ENCODE results near the gene PHACTR3. TPM values are rescaled to one million over a fixed set of nuclear protein-coding genes. Genes with fewer than 3 reads are reported as not detected.

Gene PHACTR3
- total RNA-seq, 1 experiment from 2014 or later, result 10.0 TPM

DNA sequence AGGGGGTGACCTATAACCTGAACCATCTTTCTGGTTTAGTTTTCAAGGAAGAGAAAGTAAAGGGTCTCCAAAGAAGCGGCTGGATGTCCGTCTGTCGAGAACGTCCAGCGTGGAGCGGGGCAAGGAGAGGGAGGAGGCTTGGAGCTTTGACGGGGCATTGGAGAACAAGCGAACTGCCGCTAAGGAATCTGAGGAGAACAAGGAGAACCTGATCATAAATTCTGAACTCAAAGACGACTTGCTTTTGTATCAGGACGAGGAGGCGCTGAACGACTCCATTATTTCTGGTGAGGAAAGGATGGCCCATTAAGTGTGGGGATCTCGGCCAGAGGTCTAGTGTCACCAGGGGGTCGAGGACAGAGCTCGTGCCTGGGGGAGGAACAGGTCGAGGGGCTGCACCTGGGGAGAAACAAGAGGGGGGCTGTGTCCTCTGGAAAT is 169.9 kb downstream of the PHACTR3 start:
- H3K4me3 Mint-ChIP-seq (ENCODE audit: low read depth, unreplicated experiment), result no peak overlapping the region
- no peaks in the 10 kb centered on the region for H3K9me3 Mint-ChIP-seq (ENCODE audit: low read depth, unreplicated experiment)
- H3K27me3 Mint-ChIP-seq (ENCODE audit: unreplicated experiment), result no peaks in the 10 kb centered on the region
- H3K36me3 Mint-ChIP-seq (ENCODE audit: insufficient read depth, unreplicated experiment), result peaks cover 6% of the 10 kb centered on the region
- CTCF ChIA-PET, result interaction anchor here (1.6 kb wide), 1 partner anchor 9 kb away, joined by 4 read pairs; no protein-coding TSS in a partner anchor
- no peak for TF ChIP-seq CTCF (IDR thresholded peaks at IDR 0.05; ENCODE audit: unreplicated experiment)
- no peak for DNase-seq
- intact Hi-C loops (cut with micrococcal nuclease; ENCODE audit: unreplicated experiment), result loop anchor here (5.0 kb wide), 1 partner anchor 148 kb away; no protein-coding TSS in a partner anchor
- H3K27ac Mint-ChIP-seq (ENCODE audit: unreplicated experiment), result no peak overlapping the region
- no TSS peak for BruUV-seq (replicated peaks)
- H3K4me1 Mint-ChIP-seq (ENCODE audit: low read depth, unreplicated experiment), result peaks cover 47% of the 10 kb centered on the region

DNA sequence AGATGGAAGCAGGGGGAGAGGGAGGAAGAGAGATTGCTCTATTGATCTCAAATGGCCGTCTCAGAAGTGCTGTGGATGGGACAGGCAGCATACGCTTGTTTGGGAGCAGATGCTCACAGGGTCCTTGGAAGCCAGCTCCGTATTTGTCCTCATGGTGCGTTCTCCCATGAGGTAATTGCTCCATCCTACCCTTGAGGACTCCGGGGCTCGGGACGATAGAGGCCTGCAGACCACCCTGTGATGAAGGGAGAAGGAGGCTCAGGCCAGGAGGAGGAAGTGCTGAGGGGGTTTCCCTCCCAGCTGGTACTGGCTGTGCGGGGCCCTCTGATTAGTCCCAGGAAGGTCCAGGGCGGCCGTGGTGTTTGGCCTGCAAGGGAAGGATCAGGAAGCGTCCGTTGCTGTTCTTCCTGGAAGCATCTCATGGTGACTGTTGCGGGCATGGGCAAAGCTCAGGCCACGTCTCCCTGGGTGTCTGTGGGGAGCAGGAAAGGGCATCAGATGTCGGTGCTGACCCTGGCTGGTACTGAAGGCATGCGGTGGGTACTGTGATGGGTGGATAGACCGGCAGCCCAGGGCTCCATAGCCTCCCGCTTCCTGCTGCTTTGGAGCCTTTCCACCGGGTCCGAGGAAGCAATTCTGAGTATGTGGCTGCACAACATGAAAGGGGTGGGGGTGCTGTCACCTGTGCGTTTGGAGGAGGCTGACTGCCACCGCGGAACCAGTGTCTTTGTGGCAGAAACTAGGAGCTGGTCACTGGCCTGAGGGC is 170.8 kb downstream of the PHACTR3 start:
- Mint-ChIP-seq H3K36me3 (ENCODE audit: insufficient read depth, unreplicated experiment) (peaks cover 6% of the 10 kb centered on the region), H3K4me3 (ENCODE audit: low read depth, unreplicated experiment) (no peak overlapping the region), H3K4me1 (ENCODE audit: low read depth, unreplicated experiment) (peaks cover 43% of the 10 kb centered on the region), H3K27me3 (ENCODE audit: unreplicated experiment) (no peaks in the 10 kb centered on the region), H3K27ac (ENCODE audit: unreplicated experiment) (no peak overlapping the region), H3K9me3 (ENCODE audit: low read depth, unreplicated experiment) (no peaks in the 10 kb centered on the region)
- CTCF ChIA-PET, result interaction anchor here (1.2 kb wide), 1 partner anchor 75 kb away, joined by 3 read pairs; no protein-coding TSS in a partner anchor
- TF ChIP-seq CTCF (IDR thresholded peaks at IDR 0.05; ENCODE audit: unreplicated experiment), result no peak
- intact Hi-C loops (cut with micrococcal nuclease; ENCODE audit: unreplicated experiment), result loop anchor here (5.0 kb wide), 1 partner anchor 147 kb away; no protein-coding TSS in a partner anchor
- no TSS peak for BruUV-seq (replicated peaks)
- DNase-seq, result no peak

- BruUV-seq (replicated peaks), result no TSS peak
- TF ChIP-seq CTCF (IDR thresholded peaks at IDR 0.05; ENCODE audit: unreplicated experiment), result no peak
- Mint-ChIP-seq H3K27me3 (ENCODE audit: unreplicated experiment) (no peaks in the 10 kb centered on the region), H3K9me3 (ENCODE audit: low read depth, unreplicated experiment) (no peaks in the 10 kb centered on the region), H3K4me3 (ENCODE audit: low read depth, unreplicated experiment) (no peak overlapping the region), H3K4me1 (ENCODE audit: low read depth, unreplicated experiment) (peaks cover 37% of the 10 kb centered on the region), H3K27ac (ENCODE audit: unreplicated experiment) (no peak overlapping the region), H3K36me3 (ENCODE audit: insufficient read depth, unreplicated experiment) (peaks cover 6% of the 10 kb centered on the region)
- CTCF ChIA-PET, result interaction anchor here (1.2 kb wide), 1 partner anchor 75 kb away, joined by 3 read pairs; no protein-coding TSS in a partner anchor
- no peak for DNase-seq
- intact Hi-C loops (cut with micrococcal nuclease; ENCODE audit: unreplicated experiment), result no loop called here
Observed at GRCh38 chr20:59775687-59776055, 171.3 kb downstream of the PHACTR3 start.

DNA sequence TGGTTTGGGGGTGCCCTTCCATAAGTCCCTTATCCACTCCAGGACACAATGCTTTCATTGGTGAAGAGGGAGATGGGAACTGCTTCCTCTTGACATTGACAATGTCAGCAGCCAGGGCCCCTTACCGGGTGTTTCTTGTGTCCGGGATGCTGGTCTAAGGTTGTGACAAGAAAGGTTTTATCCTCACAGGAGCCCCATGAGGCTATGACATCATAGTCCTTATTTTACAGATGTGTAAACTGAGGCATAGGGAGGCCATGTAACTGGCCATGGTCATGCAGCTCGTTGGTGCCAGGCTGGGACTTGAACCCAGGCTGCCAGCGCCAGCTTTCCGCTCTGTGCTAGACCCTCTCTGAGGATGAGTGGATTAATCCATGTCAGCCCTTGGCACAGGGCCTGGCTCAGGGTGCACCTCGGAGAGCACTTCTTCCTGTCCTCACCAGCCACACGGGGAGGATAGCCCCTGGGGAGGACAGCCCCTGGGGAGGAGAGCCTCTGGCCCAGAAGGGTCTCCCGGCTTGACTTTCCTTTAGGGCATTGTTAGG is 171.8 kb downstream of the PHACTR3 start:
- no peaks in the 10 kb centered on the region for H3K27me3 Mint-ChIP-seq (ENCODE audit: unreplicated experiment)
- CTCF ChIA-PET, result interaction anchor here (1.2 kb wide), 1 partner anchor 74 kb away, joined by 3 read pairs; no protein-coding TSS in a partner anchor
- H3K4me3 Mint-ChIP-seq (ENCODE audit: low read depth, unreplicated experiment), result no peak overlapping the region
- intact Hi-C loops (cut with micrococcal nuclease; ENCODE audit: unreplicated experiment), result no loop called here
- H3K4me1 Mint-ChIP-seq (ENCODE audit: low read depth, unreplicated experiment), result peaks cover 32% of the 10 kb centered on the region
- H3K9me3 Mint-ChIP-seq (ENCODE audit: low read depth, unreplicated experiment), result no peaks in the 10 kb centered on the region
- H3K27ac Mint-ChIP-seq (ENCODE audit: unreplicated experiment), result no peak overlapping the region
- peaks cover 6% of the 10 kb centered on the region for H3K36me3 Mint-ChIP-seq (ENCODE audit: insufficient read depth, unreplicated experiment)
- no peak for TF ChIP-seq CTCF (IDR thresholded peaks at IDR 0.05; ENCODE audit: unreplicated experiment)
- no peak for DNase-seq
- no TSS peak for BruUV-seq (replicated peaks)
